GM18498 (cell line): ENCODE results near the gene KRTAP3-2.

ENCODE experiments used
- ATAC-seq: cut with Tn5 transposase; IDR thresholded peaks from one replicate; pipeline ENCODE4 v1.9.1; 2021; ENCODE audit warnings: mild to moderate bottlenecking, moderate library complexity; ENCODE audit not compliant: unreplicated experiment

KRTAP3-2 gene

DNA sequence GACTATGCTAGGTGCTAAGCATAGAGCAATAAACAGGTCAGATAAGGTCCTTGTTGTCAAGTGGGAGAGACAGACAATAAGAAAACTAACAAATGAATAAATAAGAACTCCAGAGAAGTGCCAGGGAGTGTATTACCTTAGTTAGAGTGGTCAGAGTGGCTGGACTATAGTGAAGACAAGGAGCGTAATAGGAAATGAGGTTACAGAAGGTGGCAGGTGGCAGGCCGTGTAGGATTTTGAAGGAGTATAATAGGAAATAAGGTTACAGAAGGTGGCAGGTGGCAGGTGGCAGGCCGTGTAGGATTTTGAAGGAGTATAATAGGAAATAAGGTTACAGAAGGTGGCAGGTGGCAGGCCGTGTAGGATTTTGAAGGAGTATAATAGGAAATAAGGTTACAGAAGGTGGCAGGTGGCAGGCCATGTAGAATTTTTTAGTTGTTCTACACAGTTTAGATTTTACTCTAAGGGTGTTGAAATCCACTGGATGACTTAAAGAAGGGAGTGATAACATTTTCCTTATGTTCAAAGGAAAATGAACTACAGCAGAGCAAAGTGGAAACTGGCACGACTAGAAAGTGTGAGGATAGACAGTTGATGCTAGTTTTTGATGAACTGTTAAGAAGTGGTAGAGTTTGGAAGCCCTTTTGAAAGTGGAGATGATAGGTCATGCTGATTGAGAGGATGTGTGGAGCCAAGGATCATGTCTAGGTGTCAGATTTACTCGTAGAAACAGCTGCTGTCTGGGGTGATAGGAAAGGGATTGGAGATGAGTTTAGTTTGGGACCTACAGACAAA, 12.8 kb upstream of the KRTAP3-2 start:
- ATAC-seq: no peak

DNA sequence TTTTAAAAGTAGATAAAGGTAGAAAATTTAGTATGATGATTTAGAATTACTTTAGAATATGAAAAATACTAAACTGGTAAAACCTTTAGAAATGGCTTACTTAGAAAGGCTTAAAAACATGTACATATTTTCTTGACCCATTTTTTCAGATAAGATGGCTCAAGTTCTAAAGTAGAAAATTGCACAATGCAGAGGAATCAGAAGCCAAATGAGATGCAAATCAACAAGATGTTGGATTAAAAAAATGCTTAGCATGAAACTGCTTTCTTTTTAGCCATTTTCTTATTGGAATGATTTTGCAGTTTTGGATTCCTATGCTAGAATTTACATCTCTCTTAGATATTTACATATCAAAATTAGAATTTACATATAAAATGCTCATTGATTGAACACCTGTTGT, 10.7 kb upstream of the KRTAP3-2 start:
- ATAC-seq: no peak

DNA sequence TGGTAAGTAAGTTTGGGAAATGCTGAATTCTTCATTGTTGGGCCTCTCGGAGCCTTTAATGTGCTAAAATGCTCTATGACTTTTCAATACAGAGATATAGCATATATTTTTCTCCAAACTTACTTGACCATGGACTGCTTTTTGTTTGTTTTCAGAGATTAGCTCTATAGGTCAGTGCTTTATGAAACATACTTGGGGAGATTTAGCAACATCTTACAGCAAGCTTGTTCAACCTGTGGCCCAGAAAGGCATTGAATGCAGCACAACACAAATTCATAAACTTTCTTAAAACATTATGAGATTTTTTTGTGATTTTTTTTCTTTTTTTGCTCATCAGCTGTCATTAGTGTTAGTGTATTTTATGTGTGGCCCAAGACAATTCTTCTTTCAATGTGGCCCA, 10.2 kb upstream of the KRTAP3-2 start:
- no peak for ATAC-seq

DNA sequence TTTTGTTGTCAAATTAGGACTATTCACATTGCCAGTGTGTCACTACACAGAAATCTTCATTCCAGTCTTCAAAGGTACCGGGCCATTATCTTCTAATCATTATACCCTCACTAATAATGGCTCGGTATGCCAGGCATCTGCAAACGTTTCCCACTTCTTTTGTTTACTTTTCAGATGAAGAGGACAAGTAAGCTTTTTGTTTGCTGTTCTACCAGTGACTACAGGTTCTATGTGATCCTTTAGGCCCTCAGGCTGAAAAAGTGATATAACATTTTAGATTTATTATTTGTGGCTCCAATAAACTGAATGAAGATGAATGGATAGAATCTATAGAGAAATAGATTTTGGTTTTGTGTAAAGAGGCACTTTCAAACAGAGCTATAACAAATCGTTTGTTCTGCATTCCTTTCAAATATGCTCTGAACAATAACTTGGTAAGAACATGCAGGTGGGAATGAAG, 9.6 kb upstream of the KRTAP3-2 start:
- ATAC-seq: no peak

DNA sequence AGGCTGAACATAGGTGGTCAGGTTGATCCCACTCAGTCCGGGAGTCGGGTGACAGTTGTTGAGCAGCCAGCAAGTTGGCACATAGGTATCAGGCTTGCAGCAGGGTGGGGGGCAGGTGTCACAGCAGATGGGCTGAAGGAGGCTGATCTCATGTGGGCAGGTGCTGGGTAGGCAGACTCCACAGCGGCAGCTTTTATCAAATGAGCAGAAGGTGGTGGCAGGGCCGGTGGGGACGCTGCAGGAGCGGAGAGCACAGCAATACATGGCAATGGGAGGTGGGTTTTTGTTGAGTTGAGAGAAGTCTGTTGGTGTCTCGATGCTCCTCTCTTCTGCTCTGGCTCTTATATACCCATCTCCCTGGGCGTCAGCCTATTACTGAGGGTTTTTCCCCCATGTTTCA, 9.1 kb upstream of the KRTAP3-2 start, which contains the start of gene KRTAP3-1:
KRTAP3-1 (minus strand) TSS at position 318 of the 400 bp plus-strand sequence; CDS start at position 264, 54 bp downstream.
- no peak for ATAC-seq

DNA sequence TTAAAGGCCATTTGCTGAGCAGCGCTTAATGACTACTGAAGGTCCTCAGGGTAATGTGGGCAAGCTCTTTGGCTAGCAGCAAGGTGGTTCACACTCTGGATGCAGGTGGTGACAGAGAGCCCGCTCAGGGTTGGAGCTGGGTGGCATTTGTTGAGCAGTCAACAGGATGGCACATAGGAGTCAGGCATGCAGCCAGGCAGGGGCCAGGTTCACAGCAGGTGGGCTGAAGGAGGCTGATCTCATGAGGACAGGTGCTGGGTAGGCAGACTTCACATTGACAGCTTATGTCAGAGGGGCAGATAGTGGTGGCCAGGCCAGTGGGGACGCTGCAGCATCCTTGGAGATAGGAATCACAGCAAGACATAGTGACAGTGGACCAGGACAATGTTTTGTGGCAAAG, 4.7 kb upstream of the KRTAP3-2 start:
- ATAC-seq: no peak

DNA sequence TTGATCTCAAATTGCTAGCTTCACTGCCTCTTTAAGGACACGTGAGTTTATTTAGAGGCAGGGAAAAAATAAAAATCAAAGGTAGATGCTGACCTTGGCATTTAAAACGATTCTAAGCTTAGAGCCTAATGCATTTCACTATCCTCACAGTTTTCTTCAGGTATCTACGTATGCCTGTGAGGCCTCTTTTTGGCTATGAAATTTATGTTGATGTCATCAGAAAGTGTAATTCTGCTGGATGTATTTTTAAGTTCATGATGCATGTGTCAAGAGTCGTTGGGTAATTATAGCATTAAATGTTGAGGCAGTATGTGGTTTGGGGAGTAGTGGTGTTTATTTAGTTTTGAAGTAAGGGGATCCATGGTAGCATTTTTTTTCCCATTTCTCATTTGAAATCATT, 4.2 kb upstream of the KRTAP3-2 start:
- ATAC-seq: no peak

DNA sequence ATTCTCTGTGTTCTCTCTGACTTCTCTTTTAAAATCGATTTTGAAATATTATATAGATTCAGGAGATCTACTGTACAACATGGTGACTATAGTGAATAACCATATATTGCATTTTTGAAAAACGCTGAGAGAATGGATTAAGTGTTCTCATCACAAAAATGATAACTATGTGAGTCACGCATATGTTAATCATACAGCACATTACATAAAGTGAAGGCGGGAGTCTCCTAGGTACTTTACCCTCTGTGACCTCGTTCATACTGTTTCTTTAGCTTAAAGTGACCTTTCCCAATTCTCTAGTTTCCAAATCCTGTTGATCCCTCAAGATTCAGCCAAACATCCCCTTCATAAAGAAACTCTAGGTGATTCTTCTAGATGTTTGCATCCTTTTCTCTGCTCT, 3.1 kb upstream of the KRTAP3-2 start:
- ATAC-seq: no peak

DNA sequence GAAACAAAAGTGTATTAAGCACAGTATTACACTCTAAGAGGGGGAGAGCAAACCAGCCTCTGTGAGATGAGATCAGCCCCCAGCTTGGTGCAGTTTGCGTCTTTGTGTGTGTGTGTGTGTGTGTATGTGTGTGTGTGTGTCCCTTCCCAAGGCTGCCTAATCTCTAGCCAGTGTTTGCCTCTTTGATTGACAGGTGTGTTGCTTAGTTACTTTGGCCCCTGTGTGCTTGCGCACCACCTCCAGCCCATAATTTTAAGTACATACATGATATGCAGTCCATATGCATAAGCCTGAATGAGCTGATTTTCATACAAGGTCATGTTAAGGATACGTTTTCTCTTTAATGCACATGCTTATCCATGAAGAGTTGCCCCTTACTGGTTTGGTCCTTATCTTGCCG, 2.1 kb upstream of the KRTAP3-2 start:
- ATAC-seq: no peak

DNA sequence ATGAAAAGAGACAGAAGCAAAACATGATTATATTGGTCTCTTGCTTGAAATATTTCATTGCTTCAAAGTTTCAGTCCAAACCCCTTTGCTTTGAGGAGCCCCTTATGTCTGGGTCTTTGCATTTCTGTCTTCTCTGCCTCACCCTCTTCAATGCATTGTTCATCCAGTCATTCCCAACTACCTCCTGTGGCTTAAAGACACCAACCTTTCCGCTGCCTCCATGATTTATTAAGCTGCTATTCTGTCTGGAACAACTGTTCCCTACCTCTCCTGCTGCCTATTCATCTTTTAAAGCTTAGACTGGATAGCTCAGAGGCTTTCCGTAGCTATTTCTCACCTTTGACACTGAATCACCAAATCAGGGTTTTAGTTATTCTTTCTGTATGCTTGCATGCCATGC, 2.3 kb downstream of the KRTAP3-2 start:
- no peak for ATAC-seq

DNA sequence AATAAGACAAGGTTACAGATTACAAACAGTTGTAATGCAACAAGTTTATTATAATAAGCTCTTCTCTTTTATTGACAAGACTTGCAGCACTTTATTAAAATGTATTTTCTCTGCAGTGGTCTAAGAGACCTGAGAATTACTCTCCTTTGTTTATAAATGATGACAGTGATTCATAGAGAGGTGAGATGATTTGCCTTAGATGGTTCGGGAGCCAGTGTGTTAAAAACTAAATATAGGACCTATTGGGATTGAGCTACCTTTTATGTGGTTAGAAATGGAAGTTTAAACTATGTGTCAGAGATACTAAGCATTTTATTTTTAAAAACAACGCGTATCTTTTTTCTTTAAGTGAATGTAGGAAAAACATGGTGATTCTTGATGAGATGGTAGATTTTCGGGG, 2.9 kb downstream of the KRTAP3-2 start:
- ATAC-seq: no peak

DNA sequence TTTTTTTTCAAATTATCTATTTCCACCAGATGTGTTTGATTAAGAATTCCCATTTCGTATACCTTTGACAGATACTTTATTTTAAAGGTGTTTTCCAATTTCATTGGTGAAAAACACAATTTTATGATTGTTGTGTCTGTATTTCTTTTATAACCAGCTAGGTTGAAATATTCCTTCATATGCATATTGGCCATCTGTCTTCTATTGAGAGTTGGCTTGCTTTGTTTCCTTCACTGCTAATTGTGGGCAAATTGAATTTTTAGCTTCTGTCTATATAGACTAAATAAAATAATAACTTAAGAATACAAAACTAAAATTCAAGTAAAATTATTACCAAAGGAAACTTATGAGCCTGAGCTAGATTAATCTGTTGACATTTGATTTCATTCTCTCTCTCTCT, 4.6 kb downstream of the KRTAP3-2 start:
- no peak for ATAC-seq

DNA sequence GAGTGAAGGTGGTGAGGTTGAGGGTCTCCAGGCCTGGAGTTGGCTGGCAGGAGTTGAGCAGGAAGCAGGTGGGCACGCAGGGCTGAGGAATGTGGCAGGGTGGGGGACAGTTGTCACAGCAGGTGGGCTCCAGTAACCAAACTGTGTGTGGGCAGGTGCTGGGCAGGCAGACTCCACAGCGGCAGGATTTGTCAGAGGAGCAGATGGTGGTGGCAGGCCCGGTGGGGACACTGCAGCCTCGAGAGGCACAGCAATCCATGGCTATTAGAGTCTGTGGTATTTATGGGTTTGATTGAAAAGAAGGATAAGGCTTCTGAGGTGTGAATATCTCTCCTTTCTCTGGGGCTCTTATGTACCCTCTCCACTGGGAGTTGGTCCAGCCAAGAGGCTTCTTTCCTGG, 5.9 kb downstream of the KRTAP3-2 start, which contains the start of gene KRTAP3-3:
KRTAP3-3 (minus strand) TSS at position 326 of the 400 bp plus-strand sequence; CDS start at position 259, 67 bp downstream.
- ATAC-seq: no peak

DNA sequence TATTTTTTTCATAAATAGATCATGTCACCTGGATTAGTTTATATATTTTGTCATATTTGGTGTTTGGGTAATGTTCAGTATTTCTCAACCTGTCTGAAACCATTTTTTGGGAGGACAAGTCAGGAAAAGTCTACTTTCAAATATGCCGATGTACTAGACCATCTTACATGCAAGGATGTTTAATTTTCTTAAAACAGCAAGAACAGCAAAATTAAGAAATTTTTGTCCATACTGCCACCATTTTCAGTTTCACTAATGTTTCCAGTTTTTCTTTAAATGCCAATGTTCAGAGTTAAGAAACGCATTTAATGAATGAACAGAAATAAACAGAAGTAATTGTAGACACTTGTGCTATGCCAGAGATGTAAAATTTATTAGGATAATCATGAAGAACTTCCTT, 6.6 kb downstream of the KRTAP3-2 start:
- ATAC-seq: no peak

DNA sequence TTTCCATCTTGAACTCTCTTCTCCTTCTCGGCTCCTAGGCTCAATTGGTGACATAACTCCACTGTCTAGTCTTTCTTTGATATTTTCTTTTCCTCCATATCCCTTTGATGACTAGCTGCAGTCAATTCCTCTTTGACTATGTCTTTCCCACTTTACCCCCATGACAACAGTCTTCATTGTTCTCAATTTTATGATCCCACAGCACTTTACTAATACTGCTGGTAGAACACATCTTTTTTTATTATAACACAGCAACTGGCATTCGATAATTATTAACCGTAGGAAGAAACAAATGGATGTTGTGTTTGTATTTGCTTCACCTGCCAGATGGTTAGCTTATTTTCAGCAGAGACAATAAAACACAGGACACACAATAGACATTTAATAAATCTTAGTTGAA, 7.0 kb downstream of the KRTAP3-2 start:
- ATAC-seq: no peak

DNA sequence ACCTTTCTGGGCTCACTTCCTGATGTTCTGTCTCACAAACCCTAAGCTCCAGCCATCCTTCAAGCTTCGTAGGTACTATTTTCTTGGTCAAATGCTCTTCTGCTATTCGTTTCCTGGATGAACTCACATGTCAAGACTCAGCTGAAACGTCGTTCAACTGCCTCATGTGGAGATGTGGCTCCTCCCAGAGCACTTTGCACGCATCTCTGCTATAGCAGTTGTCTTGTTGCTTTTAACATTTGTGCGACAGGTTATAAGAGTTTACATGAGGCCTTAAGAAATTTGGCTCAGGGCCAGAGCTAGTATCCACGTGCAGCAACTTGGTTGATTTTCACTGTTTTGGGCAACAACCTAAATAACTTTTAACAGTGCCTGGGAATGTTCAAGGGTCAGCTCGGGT, 12.8 kb downstream of the KRTAP3-2 start:
- no peak for ATAC-seq

DNA sequence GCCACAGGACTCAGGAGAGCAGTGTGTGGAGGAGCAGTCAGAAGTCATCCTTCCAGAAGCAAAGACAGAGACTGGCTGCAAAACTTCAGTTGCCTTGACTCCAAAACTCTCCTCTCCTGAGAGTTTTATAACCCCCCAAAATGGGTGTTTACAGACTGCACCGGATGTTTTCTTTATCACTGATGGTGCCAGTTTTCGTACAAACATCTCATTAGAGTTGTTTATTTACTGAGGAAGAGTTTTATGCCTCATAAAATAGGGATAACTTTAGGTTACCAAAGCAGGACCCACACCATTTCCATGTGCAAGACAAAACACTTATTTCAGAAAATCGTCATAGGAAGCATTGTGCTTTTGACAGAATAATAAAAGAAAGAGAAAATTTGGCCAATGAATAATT, 15.5 kb downstream of the KRTAP3-2 start, which contains the start of gene KRT40:
KRT40 (minus strand) TSS at position 101 of the 400 bp plus-strand sequence; CDS start at position 48, 53 bp downstream.
- no peak for ATAC-seq

DNA sequence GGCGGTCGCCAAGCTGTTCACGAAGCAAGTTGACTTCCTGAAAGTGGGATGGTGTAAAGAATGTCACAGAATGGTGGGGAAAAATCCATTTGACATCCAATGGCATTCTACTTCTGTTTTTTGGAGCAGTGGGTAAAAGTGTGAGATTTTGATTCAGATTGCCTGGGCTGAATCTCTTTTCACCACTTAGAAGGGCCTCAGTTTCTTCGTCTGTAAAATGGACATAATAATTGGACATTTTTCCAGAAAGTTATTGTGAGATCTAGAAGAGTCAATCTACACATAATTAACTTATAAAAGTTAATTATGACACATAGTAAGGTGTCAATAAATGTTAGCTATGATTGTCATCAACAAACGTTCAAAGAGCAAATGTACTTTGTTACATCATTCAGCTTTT, 18.6 kb downstream of the KRTAP3-2 start:
- ATAC-seq: no peak

DNA sequence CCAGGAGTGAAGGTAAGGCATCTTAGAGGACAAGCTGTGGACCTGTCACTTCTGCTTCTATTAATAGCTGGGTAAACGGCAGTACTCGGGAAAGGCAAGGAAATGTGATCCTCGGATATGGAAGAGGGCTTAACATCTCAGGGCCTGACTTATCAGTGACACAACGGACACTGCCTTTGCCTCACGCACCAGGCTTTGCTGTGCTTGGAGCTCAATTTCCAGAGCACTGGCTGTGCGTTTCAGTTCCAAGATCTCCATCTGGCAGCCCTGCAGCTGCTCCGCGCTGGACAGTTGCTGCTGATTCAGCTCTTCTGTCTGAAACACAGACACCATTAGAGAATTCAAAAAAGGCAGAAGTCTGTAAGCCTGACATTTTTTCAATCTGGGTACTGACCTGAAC, 19.1 kb downstream of the KRTAP3-2 start:
- ATAC-seq: no peak

DNA sequence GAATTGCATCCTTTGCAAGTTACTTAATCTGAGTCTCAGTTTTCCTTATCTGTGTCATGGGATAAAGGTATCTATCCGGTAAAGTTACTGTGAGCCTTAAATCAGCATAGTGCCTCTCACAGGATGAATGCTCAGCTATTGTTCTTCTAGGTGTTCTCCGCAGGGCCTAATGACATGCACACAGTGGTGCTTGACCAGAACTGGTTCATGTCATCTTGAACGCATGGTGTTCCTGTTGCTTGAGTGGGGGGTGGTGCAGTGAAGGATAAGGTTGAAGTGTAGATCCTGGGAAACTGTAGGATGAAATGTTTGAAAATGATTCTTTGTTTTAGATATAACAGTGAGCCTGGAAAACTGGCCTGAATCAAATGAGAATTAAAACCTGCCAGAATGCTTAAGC, 19.6 kb downstream of the KRTAP3-2 start:
- ATAC-seq: no peak

DNA sequence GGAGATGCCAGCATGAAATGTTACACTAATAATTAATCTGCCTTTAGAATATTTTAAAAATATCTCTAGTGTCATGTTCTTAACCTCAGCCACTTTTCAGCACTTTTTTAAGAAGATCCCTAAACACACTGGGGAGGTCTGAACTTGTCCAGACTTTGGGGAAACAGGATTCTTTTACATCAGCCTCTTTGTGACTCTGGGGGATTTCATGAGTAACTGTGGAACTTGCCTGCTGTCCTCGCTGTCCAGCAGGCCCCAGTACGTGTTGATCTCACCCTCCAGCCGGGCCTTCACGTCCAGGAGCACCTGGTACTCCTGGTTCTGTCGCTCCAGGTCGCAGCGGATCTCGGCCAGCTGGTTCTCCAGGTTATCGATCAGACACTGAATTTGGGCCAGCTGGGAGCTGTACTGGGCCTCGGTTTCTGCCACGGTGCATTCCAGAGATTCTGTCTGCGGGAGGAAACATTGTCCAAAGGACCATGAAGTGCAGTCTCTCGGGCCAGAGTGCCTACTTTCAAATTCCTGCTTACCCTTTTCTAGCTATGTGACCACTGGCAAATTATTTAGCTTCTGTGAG, 21.0 kb downstream of the KRTAP3-2 start:
- ATAC-seq: no peak

DNA sequence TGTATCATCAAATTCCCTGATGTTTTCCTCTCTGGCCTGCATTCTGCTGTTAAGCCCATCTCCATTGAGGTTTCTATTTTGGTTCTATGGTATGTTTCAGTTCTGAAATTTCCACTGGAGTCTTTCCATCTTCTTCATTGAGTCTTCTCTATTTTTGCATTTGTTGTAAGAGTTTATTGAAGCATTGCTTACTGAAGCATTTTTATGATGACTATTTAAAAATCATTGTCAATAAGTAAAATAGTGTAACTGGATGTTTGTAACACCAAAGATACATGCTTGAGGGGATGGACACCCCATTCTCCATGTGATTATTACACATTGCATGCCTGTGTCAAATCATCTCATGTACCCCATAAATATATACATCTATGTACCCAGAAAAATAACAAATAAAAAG, 24.2 kb downstream of the KRTAP3-2 start:
- ATAC-seq: no peak
